ENCODE results near the gene BBS9.
"Not testable (repeated sequence)": the region's sequence is repeated elsewhere in the genome, so short reads cannot be mapped to it uniquely, and the experiment has no call there.

BBS9 gene

GRCh38 chr7:33287738-33288137 lies 158.4 kb downstream of the BBS9 start:
- no peak for DNase-seq

DNA sequence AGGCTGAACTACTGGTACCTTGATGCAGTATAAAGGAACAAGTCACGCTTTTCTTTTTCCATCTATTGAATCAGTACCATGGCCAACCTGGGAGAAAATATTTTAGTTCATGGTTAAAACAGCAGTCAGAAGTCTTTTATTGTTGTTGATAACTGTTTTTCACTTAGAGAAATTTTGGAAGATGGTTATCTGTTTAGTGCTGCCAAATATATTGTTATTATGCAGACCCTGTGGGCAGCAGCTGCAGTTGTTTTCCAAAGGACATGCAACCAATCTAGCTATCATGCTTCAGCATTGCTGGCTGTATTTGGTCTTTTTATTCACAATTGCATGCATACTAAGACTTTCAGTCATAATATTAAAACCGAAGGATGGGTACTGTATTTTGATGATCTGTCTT lies 169.5 kb downstream of the BBS9 start:
- DNase-seq: no peak

- no peak for DNase-seq
Measured at GRCh38 chr7:33299425-33299824, 170.1 kb downstream of the BBS9 start.

DNA sequence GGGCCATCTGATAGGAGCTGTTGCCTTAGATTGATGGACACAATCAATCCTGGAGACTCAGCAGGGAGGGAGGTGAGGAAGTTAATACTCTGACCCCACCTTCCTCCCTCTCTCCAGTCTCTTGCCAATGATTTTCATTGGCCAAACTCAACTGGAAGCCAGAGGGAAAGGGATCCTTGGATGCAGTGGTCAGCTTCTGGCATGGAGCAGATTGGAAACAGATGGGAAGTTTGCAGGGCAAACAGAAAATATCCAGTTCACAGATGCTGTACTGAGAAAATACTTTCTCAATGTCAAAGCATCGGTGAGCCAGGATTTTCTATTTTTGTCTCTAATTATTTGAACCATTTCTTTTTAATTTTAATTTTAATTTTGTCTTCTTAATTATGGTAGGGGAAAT lies 170.8 kb downstream of the BBS9 start:
- DNase-seq: no peak

DNA sequence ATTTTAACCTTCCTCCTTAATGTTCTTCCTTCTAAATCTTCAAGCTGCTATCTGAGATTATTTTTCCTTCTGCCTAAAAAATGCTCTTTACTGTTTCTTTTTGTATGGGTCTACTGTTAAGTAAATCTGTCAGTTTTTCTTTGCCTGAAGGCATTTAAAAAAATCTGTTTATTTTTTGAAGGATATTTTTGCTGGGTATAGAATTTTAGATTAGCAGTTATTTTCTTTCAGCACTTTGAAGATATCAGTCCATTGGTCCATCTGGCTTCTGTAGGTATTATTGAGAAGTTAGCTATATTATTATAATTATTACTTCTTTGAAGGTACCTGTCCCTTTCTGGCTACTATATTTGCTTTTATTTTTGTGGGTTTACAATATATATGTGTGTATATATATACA lies 171.4 kb downstream of the BBS9 start:
- no peak for DNase-seq

GRCh38 chr7:33303978-33304557 lies 174.7 kb downstream of the BBS9 start:
- DNase-seq: not testable (repeated sequence)

DNA sequence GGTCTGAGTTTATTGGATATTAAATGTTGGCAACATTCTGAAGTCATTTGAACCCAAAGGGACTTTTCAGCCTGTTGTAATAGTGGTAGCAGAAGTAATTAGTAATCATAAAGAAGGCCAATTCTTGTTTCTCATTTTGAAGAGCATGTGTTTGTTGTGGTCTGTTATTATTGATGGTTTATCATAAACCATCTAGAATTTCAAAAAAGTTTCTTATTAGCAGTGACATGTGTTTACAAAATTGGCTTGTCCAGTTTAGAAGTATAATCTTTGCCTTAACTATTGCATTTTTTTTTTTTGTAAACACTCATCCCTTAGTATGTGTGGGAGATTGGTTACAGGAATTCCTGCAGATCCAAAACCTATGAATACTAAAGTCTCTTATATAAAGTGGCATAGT lies 177.8 kb downstream of the BBS9 start:
- no peak for DNase-seq

- DNase-seq: no peak
Measured at GRCh38 chr7:33310546-33310945, 181.2 kb downstream of the BBS9 start.

- no peak for DNase-seq
Measured at GRCh38 chr7:33325754-33326484, 196.6 kb downstream of the BBS9 start.

GRCh38 chr7:33326485-33326848 lies 197.1 kb downstream of the BBS9 start:
- no peak for DNase-seq

DNA sequence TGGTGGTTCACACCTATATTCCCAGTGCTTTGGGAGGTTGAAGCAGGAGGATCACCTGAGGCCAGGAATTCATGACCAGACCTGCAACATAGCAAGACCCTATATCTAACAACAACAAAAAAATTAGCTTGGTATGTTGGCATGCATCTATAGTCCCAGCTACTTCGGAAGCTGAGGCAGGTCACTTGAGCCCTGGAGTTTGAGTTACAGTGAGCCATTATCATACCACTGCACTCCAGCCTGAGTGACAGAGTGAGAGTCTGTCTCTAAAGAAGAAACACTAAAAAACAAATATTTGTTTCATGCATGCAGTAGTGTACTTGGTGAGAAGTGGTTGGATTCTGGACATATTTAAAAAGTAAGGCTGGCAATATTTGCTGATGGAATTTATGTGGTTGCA lies 198.1 kb downstream of the BBS9 start:
- no peak for DNase-seq

- DNase-seq: no peak
Measured at GRCh38 chr7:33334349-33334748, 205.0 kb downstream of the BBS9 start.

GRCh38 chr7:33336820-33337219 lies 207.5 kb downstream of the BBS9 start:
- no peak for DNase-seq

DNA sequence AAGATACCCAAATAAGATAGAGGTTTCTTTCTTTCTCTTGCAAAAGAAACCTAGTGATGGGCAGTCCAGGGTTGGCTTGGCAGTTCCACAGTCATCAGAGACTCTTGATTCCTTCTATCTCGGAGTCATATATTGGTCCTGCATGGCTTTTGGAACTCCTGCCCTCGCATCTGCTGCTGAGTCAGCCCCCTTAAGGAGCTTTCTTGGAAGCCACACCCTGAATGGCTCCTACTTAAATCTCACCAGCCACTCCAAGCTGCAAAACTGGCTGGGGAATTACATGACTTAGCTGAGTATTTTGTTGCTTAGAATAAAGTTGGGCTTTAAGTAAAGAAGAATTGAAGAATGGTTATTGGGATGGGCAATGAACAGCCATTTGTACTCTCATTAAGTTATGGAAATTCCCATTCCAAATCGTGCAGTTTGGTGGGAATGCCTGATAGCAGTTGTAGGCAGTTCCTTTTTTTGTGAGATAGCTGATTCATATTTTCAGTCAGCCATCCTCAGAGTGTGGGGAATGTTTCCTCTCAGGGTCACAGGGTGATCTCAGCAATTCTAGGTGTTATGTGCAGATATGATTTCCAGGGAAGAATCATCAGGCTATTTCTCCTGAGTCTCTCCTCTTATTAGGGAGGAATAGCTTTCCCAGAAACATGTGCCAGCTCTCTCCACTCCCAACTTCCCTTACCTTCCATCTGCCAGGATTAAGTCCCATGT lies 209.9 kb downstream of the BBS9 start:
- DNase-seq: no peak

- no peak for DNase-seq
Measured at GRCh38 chr7:33346055-33346454, 216.7 kb downstream of the BBS9 start.

DNA sequence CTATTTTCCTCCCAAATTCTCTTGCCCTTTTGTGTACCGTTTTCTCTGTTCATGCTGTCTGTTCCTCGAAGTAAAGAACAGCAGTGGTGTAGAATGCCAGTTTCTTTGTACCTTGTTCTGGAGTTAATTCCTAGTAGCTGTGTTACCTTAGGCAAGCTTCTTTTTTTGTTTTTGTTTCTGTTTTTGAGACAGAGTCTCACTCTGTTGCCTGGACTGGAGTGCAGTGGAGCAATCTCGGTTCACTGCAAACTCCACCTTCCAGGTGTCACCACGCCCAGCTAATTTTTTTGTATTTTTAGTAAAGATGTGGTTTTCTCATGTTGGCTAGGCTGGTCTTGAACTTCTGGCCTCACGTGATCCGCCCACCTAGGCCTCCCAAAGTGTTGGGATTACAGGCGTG lies 221.2 kb downstream of the BBS9 start:
- no peak for DNase-seq

DNA sequence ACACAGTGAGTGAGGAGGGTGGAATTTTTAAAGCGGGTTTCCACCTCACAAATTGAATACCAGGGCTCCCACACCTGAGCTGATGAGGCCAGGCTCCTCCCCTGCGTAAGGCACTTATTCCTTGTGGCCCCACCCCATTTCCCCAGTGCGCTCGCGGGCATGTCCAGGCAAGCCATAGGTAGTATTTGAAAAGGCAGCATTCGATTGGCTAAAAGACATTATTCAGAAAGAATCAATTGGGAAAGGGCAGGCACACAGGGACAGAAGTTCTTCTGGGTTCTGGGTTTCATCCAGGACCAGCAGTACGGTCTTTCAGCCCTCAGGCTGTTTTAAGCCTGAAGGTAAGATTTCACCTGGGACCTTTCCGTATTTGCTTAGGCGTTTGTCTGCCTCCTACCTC lies 222.3 kb downstream of the BBS9 start:
- no peak for DNase-seq

DNA sequence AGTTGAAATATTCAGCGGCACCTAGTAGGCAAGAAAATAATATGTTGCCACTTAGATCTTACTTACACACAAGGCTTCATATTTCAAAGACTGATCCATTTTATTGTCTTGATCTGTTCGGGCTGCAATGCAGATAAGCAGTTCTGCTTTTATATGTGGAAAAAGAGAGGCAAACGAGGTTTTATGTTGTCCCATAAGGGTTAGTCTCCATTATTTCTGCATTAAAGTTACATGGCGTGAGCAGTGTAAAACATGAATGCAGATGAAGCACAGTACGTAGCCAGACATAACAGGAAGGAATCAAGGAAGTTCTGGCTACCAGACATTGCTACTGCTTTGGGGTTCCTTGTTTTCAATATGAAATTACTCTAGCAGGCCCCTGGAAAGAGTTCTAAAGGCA lies 224.8 kb downstream of the BBS9 start:
- no peak for DNase-seq

DNA sequence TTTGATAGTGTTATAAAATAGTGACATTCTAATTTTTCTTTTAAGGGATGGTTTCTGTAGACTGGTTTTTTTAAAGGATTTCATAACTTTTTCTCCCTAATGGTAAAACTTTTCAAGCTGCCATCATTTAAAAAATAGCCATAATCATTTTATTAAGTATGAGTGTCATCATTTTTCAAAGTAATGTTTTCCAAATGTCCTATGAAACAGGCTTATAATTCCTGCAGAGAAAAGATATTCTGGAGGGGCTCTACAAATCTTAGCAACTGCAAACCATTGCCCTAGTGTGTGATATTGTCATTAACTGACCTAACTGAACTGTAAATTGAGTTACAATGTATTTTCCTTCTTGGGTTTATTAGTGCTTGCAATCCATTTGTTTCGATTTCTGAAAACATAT lies 226.0 kb downstream of the BBS9 start:
- no peak for DNase-seq

DNA sequence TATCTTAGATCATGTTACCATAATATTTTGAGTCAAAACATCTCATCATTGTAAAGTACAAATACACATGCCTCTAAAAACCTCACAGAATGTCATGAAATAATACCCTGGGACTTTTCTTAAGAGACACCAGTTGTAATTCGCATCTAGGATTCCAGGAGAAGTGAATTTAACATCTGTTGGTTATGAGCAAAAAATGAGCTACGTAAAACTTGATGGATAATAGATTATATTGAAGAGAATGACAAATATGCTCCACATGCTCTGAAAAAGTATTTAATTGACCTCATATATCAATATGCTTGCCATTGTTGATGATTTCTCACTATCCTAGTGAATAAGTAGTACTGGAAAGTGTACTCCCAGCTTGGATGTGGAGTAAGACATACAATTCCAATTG lies 227.0 kb downstream of the BBS9 start:
- no peak for DNase-seq

GRCh38 chr7:33357846-33358245 lies 228.5 kb downstream of the BBS9 start:
- no peak for DNase-seq

DNA sequence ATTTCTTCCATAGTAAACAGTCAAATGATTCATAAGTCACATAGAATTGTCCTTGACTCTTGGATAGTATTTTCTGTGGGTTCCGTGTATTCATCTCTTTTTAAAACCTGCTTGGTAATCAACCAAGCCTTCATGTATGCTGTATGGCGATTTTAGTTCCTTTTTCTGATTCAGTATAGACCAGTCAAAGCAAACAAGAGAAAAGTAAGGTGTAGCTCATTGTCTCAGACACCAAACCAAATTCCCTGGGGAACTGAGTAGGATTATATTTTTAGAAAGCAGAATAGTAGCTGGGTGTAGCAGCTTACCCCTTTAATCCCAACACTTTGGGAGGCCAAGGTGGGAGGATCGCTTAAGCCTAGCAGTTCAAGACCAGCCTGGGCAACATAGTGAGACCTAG lies 240.5 kb downstream of the BBS9 start:
- no peak for DNase-seq

- DNase-seq: no peak
Measured at GRCh38 chr7:33373195-33373594, 243.8 kb downstream of the BBS9 start.

GRCh38 chr7:33379891-33380525 lies 250.6 kb downstream of the BBS9 start:
- DNase-seq: no peak
